Subcutaneous abdominal adipose tissue (tissue), 5 donors: Measurements from ENCODE around the gene GINS2.

Source experiments
- H3K27ac ChIP-seq: one replicate; pipeline ENCODE4 v1.7.0; 2013; ENCODE audit warnings: low read depth, mild to moderate bottlenecking, inconsistent platforms, low read length, moderate library complexity
- H3K27me3 ChIP-seq, 5 donors: one replicate each; pipeline ENCODE4 v1.7.0; 2013; ENCODE audit warnings: low read length in 5 of 5, inconsistent platforms in 1 of 5; ENCODE audit not compliant: control insufficient read depth in 5 of 5, insufficient read depth in 4 of 5
- H3K36me3 ChIP-seq, 5 donors: one replicate each; pipeline ENCODE4 v1.7.0; 2013; ENCODE audit warnings: low read length in 5 of 5; ENCODE audit not compliant: control insufficient read depth in 5 of 5, insufficient read depth in 5 of 5
- H3K4me1 ChIP-seq, 5 donors: one replicate each; pipeline ENCODE4 v1.7.0; 2013; ENCODE audit warnings: low read length in 5 of 5, mild to moderate bottlenecking in 3 of 5, moderate library complexity in 1 of 5; ENCODE audit not compliant: control insufficient read depth in 5 of 5, insufficient read depth in 5 of 5
- H3K4me3 ChIP-seq, 5 donors: one replicate each; pipeline ENCODE4 v1.7.0; 2013; ENCODE audit warnings: low read length in 5 of 5, low read depth in 1 of 5
- H3K9ac ChIP-seq, 5 donors: one replicate each; pipeline ENCODE4 v1.7.0; 2013; ENCODE audit warnings: low read length in 5 of 5, mild to moderate bottlenecking in 4 of 5, moderate library complexity in 3 of 5
- H3K9me3 ChIP-seq, 5 donors: one replicate each; pipeline ENCODE4 v1.7.0; 2013; ENCODE audit warnings: low read length in 5 of 5; ENCODE audit not compliant: control insufficient read depth in 5 of 5
- donor health status: healthy.
- donor health status: healthy.
- donor health status: healthy.
- donor health status: healthy.
- donor health status: healthy.

GINS2 gene

DNA sequence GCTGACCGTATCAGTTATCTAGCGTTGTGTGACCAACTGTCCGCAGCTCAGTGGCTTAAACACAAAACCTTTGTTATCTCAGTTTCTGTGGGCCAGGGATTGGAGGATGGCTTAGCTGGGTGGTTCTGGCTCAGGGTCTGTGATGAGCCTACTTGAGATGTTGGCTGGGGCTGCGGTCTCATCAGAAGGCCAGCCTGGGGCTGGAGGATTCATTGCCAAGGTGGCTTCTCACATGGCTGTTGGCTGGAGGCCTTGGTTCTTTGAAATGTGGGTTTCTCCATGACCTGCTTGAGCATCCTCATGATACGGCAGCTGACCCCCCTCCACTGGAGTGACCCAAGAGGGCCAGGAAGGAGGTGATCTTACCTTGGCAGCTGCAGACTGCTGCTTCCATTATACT, 58.9 kb downstream of the GINS2 start:
- peaks cover 2 to 67% (median 34%) of the 10 kb centered on the region in 5 donors for H3K4me1 ChIP-seq
- H3K27ac ChIP-seq, result no peak overlapping the region
- H3K27me3 ChIP-seq, result no peaks in the 10 kb centered on the region
- peaks cover 0 to 10% (median 7%) of the 10 kb centered on the region in 5 donors for H3K9me3 ChIP-seq
- H3K36me3 ChIP-seq, result peaks cover 0 to 24% (median 15%) of the 10 kb centered on the region in 5 donors
- no peak overlapping the region for H3K9ac ChIP-seq
- H3K4me3 ChIP-seq, result no peak overlapping the region

DNA sequence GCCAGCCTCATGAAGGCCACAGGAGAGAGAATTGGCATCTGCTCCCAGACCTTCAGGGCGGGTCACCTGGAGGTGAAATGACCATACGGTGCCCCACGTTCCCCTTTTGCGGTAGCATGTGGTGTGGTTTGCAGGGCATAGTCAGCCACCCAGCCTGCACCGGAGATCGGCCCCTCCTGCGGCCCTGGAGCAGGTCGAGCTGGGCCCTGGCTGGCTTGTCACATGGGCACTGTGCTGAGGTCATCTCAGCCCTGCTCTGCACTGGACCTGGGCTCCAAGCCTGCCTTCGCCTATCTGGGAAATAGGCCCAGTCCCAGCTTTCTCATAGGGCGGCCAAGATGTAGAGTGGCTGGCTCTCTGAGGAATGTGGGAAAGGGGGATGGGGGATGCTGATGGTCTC, 59.4 kb downstream of the GINS2 start:
- Histone ChIP-seq H3K4me3 (no peak overlapping the region), H3K9me3 (peaks cover 0 to 10% (median 7%) of the 10 kb centered on the region in 5 donors), H3K36me3 (peaks cover 0 to 20% (median 14%) of the 10 kb centered on the region in 5 donors), H3K9ac (no peak overlapping the region), H3K4me1 (peaks cover 2 to 66% (median 39%) of the 10 kb centered on the region in 5 donors), H3K27me3 (no peaks in the 10 kb centered on the region), H3K27ac (no peak overlapping the region)

DNA sequence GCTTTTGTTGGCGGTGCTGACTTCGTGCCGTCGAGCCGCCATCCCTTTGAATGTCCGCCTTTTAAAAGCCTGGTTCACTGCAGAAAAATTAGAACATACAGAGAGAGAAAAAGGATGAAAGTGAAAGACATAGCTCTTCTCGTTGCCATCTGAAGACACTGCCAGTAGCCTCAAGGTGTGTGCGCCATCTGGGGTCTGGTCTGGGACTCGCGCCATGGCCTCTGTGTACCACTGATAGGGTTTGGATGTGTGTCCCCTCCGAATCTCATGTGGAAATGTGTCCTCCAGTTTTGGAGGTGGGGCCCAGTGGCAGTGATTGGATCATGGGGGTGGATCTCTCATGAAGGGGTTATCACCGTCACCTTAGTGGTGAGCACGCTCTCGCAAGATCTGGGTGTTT, 60.1 kb downstream of the GINS2 start:
- peaks cover 0 to 66% (median 45%) of the 10 kb centered on the region in 5 donors for H3K4me1 ChIP-seq
- H3K27ac ChIP-seq, result no peak overlapping the region
- peaks cover 0 to 10% (median 7%) of the 10 kb centered on the region in 5 donors for H3K9me3 ChIP-seq
- no peak overlapping the region for H3K4me3 ChIP-seq
- H3K36me3 ChIP-seq, result peaks cover 0 to 19% (median 7%) of the 10 kb centered on the region in 5 donors
- no peaks in the 10 kb centered on the region for H3K27me3 ChIP-seq
- no peak overlapping the region for H3K9ac ChIP-seq

DNA sequence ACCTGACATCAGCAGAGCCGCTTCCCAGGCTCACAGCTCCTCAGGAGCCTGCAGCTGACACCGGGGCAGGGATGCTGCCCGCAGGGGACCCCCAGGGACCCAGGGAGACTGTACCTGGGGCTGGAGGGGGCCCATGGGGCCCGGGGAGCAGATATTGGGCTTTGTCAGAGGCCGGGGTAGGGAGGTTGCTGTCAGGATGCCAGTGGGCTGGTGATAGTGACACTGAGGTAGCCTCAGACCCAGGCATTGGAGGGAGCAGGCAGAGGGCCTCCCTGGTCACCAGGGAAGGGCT, 60.5 kb downstream of the GINS2 start:
- Histone ChIP-seq H3K9ac (no peak overlapping the region), H3K27ac (no peak overlapping the region), H3K9me3 (peaks cover 0 to 10% (median 7%) of the 10 kb centered on the region in 5 donors), H3K36me3 (peaks cover 0 to 17% (median 3%) of the 10 kb centered on the region in 5 donors), H3K27me3 (no peaks in the 10 kb centered on the region), H3K4me1 (peaks cover 0 to 62% (median 48%) of the 10 kb centered on the region in 5 donors), H3K4me3 (no peak overlapping the region)

DNA sequence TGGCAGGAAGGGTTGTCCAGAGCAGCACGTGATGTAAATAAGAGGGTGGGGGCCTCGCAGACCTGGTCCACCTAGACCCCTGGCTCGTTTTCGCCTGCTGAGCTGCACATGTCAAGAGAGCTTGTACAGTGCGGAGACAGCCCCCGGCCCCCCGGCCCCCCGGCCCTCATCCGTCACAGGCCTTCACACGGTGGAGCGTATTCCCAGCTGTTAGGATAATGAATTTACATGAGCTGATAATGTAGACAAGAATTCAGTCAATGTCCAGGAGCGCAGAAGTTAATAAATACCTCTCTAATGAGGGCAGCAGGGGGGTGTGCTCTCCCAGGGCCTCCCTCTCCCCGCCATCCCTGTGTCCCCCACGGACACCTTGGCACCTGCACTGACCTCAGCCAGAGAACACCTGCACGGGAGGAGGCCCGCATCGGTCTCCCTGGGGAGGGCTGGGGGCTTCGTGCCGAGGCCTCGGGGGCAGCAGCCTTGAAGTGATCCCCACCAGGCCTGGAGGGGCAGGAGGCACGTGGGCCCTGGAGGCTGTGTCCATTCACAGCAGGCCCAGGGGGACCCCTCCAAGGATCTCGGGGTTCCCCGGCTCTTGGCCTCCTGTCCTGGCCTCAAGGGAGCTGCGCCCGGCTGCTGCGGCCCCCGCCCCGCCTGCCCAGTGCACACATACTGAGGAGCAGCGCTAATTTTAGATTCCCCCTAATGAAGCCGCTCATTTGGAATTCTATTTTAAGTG, 61.1 kb downstream of the GINS2 start:
- H3K27ac ChIP-seq, result no peak overlapping the region
- H3K36me3 ChIP-seq, result peaks cover 0 to 17% (median 3%) of the 10 kb centered on the region in 5 donors
- no peaks in the 10 kb centered on the region for H3K27me3 ChIP-seq
- H3K4me1 ChIP-seq, result peaks cover 0 to 59% (median 50%) of the 10 kb centered on the region in 5 donors
- H3K9ac ChIP-seq, result no peak overlapping the region
- no peak overlapping the region for H3K4me3 ChIP-seq
- peaks cover 0 to 10% (median 7%) of the 10 kb centered on the region in 5 donors for H3K9me3 ChIP-seq

DNA sequence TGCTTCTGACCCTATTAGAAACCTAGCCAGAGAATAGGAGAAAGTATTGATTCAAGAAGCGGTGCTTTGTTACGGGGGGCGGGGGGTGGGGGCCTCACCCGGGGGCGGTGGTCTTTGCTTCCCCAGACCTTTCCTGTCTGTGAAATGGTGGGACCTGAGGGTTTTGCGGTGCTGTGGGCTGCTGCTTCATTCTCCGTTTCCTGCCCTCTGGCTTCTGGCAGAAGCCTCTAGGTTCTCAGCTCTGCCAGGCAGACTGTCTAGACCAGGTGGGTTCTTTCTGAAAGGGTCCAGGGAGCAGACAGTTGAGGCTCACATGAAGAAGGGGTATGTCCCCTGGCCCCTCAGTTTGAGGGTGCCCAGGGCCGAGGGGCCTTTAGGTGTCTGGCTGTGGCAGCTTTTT, 61.7 kb downstream of the GINS2 start:
- no peak overlapping the region for H3K9ac ChIP-seq
- no peaks in the 10 kb centered on the region for H3K27me3 ChIP-seq
- peaks cover 0 to 10% (median 7%) of the 10 kb centered on the region in 5 donors for H3K9me3 ChIP-seq
- H3K27ac ChIP-seq, result no peak overlapping the region
- H3K4me3 ChIP-seq, result no peak overlapping the region
- peaks cover 0 to 17% (median 3%) of the 10 kb centered on the region in 5 donors for H3K36me3 ChIP-seq
- H3K4me1 ChIP-seq, result peaks cover 0 to 58% (median 51%) of the 10 kb centered on the region in 5 donors
